CD4-positive, alpha-beta T cell treated with Interleukin-1 beta for 1 hour (primary cell): ENCODE measurements around the gene UNCX.
"Not testable (repeated sequence)": the region's sequence is repeated elsewhere in the genome, so short reads cannot be mapped to it uniquely, and the experiment has no call there.

ENCODE experiments used
- DNase-seq, 2 donors: peaks; one replicate each; pipeline ENCODE4 v3.0.0-alpha.2; 2020 to 2022

UNCX gene

DNA sequence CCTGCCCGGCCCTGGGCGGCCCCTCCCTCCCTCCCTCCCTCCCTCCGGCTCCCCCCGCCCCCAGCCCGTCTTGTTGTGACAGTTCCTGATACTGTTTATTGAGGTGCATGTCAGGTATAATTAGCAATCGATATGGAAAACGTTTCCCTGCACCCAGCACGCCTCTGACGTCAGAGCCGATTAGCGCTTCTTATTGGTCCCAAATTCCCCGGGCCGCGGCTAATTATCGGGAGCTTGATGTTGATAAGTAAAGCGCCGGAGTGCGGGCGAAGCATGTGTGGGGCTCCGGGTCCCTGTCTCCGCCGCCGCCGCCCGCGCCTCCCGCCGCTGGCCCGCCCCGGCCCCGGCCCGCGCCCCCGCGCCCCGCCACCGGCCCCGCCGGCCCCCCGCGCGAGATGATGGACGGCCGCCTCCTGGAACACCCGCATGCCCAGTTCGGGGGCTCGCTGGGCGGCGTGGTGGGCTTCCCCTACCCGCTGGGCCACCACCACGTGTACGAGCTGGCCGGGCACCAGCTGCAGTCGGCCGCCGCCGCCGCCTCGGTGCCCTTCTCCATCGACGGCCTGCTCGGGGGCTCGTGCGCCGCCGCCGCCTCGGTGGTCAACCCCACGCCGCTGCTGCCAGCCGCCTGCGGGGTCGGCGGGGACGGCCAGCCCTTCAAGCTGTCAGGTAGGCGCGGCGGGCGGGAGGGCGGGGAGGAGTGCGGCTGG is at the start of gene UNCX:
UNCX (plus strand) TSS at position 250 of the 710 bp plus-strand sequence; CDS start at position 396, 146 bp downstream.
- no peak for DNase-seq

DNA sequence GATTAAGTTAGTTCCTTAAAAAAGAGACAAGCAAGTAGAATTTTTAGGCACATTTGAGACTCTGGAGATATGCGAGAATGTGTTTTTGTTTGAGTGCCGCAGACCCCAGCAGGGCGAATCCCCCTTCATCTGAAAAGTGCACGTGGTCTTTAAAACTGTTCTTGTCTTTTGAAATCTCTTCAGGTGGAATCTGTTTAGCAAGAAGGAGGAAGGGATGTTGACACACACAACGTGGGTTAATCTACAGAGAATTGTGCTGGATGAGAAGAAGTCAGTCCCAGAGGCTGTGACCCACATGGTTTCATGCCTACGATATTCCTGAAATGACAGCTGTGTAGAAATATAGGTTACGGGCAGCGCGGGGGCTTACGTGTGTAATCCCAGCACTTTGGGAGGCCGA is 45.5 kb upstream of the UNCX start:
- DNase-seq = no peak

DNA sequence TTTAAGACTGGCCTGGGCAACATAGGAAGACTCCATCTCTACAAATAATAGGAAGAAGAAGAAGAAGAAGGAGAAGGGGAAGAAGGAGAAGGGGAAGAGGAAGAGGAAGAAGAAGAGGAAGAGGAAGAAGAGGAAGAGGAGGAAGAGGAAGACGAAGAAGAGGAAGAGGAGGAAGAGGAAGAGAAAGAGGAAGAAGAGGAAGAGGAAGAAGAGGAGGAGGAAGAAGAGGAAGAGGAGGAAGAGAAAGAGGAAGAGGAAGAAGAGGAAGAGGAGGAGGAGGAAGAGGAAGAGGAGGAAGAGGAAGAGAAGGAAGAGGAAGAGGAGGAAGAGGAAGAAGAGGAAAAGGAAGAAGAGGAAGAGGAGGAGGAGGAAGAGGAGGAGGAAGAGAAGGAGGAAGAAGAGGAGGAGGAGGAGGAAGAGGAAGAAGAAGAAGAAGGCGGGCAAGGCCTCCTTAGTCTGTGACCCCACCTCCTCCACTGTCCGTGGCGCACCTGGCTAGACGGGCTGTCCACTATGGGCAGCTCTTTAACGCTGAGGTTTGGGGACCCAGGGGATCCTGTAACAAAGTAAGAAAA is 43.9 kb upstream of the UNCX start:
- no peak for DNase-seq

DNA sequence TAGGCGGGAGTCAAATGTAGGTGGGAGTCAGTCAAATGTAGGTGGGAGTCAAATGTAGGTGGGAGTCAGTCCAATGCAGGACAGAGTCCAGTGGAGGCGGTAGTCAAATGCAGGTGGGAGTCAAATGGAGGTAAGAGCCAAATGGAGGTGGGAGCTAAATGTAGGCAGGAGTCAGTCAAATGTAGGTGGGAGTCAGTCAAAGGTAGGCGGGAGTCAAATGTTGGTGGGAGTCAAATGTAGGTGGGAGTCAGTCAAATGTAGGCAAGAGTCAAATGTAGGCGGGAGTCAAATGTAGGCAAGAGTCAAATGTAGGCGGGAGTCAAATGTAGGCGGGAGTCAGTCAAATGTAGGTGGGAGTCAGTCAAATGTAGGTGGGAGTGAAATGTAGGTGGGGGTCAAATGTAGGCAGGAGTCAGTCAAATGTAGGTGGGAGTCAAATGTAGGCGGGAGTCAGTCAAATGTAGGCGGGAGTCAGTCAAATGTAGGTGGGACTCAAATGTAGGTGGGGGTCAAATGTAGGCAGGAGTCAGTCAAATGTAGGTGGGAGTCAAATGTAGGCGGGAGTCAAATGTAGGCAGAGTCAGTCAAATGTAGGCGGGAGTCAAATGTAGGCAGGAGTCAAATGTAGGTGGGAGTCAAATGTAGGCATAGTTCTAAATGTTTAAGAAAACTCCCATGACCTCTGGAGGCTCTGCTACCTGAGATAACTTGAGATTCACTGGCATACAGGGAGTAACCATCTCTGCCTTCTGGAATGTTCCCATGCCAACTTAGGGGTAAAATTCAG is 42.5 kb upstream of the UNCX start:
- no peak for DNase-seq

DNA sequence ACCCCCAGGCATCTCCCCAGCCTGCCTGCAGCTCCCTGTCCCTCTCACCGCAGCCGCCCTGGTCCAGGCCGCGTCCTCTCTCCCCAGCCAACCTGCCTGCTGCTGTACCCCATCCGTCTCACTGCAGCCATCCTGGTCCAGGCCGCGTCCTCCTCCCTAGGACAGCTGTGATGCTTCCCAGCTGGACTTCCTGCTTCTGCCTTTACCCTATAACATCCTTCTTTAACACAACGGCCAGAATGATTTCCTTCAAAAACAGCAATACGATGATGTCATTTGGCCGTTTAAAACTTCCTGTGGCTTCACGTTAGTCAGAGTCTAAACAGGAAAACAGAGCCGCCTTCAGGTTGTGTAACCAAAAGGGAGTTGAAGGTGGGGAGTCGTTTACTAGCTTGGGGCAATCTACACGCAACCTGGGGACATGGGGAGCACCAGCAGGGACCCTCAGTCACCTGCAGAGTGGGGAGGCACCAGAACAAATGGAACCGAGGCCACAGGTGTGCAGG is 40.4 kb upstream of the UNCX start:
- DNase-seq = peak in 1 of 2 donors; percentile 24

DNA sequence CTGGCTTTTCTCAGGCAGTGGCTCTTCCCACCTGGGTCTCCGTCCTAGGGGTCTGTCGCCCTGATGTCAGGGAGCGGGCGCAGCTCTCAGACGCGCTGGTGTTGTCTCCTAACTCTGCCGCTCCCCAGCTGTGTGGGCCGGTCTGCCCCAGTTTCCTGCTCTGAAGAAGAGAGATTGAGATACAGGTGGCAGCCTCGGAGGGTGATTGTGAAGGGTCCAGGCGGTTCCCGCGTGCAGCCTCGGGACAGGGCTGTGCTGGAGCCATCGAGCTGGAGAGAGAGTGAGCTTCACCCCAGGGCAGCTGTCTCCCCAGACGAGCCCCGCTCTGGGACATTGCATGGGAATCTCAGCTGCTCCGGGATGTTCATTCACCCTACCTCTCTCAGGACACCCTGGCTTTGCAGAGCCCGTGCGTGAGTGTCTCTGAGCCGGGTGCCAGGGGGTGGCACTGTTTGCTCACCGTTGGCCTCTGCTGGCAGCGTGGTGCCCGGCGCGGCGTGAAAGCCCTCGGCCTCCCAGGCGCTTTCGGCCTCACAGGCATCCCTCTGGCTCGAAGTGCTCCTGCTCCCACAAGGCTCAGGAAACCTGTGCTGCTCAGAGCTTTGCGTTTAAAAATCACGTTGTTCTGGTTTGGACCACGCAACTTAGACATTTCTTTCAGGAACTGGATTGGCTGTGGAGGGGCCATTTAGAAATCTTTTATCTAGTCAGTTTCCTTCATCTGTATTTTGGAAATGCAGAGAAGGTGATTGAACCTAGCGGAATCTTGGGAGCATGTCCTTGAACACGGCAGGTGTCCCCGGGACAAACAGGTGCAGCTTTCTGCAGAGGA is 38.9 kb upstream of the UNCX start:
- DNase-seq = peak; percentile 9 to 33

DNA sequence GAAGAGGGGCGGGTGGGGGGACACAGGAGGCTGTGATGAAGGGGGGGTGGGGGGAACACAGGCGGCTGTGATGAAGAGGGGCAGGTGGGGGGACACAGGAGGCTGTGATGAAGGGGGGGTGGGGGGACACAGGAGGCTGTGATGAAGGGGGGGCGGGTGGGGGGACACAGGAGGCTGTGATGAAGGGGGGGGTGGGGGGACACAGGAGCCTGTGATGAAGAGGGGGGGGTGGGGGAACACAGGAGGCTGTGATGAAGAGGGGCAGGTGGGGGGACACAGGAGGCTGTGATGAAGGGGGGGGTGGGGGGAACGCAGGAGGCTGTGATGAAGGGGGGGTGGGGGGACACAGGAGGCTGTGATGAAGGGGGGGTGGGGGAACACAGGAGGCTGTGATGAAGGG is 36.2 kb upstream of the UNCX start:
- not testable (repeated sequence) for DNase-seq

DNA sequence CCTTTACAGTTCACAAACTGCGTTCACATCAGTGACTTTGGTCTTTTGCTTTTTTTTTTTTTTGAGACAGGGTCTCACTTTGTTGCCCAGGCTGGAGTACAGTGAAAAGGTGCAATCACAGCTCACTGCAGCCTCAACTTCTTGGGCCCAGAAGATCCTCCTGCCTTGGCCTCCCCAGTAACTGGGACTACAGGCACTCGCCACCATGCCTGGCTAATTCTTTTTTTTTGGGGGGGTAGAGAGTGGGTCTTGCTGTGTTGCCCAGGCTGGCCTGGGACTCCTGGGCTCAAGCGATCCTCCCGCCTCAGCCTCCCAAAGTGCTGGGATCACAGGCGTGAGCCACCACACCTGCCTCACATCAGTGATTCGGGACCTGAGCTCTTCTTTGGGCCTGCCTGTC is 35.7 kb upstream of the UNCX start:
- DNase-seq = no peak

DNA sequence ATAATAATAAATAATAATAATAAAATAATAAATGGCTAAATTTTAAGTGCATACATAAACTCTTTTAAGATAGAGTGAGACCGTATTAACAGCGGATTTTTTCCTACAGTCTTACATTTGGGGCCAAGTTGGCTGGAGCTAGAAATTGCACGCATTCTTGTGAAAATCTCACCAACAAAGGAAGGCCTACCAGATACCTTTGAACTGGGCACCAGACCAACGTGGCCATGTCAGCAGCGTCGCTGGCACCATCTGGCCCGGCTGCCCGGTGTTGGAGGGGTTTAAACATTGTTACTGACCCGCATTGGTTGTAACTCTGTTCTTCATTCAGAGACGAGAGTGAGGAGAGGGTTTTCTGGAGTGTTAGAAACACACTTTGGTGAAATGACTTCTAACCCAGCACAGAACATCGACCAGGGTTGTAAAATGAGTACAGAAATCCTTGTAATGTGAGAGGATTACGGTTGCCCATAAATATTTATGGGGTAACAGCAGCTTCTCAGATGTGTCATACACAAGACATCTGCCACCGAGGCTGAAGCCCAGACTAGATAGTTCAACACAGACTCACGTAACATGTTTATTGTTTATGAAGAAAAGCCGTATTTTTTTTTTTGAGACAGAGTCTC is 34.6 kb upstream of the UNCX start:
- no peak for DNase-seq

DNA sequence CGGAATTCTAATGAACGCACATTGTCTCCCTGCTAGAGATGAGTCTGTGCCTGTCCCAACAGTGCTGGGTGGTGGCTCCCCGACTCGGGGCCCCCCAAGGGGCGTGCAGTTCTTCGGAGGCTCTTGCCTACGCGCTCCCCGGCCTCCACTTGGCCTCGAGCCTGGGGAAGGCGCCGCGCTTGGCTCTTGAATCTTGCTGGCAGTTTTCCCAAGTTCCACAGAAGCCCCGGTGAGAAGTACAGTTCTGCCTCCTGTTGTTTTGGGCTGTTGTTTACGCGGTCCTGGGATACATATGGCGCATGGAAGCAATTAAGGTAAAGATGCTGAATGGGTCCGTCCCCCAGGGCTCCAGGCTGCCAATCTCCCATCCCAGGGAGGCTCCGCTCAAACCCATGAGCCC is 32.6 kb upstream of the UNCX start:
- no peak for DNase-seq

DNA sequence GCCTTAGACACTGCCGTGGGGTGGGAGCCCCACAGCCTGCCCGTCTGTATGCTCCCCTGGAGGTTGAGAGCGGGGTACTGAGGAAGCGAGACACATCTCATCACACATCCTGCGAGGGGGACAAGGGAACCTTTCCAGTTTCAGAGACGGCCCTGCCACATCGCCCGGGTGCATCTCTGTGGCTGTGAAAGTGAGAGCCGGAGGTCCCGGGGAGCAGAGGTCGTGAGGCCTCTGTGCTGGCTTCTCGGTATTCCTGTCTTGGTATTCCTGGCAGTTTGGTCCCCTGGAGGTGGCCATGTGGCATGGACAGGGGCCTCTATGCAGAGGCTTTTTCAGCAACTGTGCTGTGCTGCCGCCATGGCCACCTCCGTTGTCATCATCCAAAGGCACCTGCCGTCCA is 30.8 kb upstream of the UNCX start:
- no peak for DNase-seq

DNA sequence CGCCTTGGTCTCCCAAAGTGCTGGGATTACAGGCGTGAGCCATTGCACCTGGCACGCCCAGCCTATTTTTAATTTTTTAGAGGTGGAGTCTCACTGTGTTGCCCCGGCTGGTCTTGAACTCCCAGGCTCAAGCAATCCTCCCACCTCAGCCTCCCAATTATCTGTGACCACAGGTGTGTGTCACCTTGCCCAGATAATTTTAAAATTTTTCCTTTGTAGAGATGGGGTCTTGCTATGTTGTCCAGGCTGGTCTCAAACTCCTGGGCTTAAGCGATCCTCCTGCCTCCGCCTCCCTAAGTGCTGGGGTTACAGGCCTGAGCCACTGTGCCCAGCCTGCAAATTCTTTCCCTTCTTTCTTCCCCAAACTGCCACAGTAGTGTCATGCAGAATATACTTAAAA is 29.8 kb upstream of the UNCX start:
- not testable (repeated sequence) for DNase-seq

DNA sequence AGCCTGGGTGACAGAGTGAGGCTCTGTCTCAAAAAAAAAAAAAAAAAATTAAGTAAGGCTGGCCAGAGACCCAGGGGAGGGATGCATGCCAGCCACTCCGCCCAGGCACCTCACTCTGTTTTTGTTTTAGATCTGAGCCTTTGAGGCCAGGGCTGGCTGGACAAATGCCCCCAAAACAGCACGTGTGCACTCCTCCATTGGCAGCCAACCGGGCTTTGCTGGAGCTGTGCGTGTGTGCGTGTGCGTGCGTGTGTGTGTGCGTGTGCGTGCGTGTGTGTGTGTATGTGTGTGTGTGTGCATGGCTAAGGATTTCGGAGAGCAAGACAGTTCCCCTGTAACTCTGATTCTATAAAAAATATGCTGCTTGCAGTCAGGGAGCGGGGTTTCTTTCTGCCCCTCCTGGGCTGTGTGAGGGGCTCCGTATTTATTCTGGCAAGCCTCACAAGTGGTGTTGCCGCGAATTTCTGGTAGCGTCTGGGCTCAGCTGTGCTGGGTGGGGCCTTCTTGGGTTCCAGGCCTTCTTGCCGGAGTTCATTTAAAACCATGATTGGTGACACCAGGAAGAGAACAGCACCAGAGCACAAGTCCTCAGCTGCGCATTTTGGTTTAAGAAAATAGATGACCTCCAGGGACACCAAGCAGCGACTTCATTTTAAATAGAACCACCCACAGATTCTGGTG is 28.1 kb upstream of the UNCX start:
- no peak for DNase-seq

DNA sequence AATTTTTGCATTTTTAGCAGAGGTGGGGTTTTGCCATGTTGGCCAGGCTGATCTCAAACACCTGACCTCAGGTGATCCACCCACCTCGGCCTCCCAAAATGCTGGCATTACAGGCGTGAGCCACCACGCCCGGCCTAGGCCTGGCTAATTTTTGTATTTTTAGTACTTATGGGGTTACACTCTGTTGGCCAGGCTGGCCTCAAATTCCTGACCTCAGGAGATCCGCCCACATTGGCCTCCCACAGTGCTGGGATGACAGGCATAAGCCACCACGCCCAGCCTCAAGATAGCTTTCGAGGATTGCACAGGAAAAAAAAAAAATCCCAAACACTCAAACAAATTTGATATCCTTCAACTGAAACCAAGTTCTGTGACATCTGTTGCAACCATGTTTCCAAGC is 26.9 kb upstream of the UNCX start:
- not testable (repeated sequence) for DNase-seq

DNA sequence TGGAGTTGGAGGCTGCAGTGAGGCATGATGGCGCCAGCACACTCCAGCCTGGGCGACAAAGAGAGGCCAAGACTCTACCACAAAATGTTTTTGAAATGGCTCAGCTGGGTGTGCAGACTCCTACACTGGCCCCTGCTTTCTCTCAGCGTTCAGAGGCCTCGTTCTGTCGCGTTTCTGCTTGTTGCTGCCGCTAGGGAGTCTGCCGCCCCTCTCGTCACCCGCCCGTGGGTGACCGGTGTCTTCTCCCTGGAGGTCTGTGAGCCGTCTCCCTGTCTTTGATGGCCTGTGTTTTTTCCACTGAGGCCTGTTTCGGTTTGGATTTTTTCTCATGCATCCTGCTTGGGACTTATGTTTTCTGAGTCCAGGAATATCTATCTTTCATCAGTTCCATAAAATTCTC is 23.6 kb upstream of the UNCX start:
- no peak for DNase-seq

DNA sequence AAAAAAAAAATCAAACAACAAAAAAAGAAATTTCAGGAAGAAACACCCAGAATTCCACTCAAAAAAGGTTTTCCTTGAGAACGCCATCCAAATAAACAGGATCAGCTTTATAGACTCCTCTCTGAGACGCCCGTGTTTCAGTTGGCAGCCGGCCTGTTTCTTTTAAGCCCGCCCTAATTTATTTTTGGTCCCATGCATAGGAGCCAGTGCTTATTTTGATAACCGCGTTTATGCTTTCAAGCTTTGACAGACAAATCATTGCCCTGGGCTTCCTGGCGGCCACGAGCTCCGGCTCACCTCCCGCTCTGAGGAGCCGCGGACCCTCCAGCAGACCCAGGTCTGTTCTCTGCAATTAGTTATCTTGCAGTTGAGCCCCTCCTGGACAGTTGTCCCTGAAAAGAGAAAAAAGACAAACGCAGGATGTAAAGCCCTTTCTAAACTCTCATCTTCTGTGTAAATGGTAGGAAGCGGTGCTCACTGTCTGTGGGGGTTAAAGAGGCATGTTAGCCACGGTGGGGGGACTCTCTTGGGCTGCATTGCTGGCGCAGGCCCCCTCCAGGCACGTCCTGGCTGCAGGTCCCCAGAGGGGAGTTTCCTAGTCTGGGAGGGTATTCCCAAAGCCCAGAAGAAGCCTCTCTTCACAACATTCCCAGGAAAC is 22.2 kb upstream of the UNCX start:
- DNase-seq = no peak

DNA sequence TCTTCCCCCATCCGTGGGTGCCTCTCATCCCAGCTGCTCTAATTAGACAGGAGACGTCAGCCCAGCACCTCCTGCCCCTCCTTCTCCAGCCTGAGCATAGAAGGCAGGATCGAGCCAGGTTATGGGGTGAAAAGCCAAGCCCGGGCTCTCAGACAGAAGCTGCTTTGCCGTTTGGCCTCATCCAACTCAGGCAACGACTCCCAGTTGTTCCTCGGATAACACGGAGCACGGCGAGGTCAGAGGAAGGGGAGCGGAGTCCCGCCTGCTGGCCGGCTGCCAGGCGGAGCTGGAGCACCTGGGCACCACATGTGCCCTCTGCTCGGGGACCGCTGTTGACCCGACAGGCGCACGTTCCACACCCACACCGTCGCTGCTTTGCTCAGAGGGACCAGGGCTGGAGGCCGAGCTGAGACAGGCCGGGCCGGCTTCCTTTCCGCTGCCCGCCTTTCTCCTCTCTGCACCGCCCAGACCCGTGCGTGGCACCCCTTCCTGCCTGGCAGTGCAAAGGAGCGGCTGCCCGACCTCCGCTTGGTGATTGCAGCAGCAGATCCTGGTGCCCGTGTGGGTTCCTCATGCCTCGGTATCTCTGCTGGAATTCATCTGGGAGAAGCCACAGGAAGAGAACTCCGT is 21.6 kb upstream of the UNCX start:
- DNase-seq = no peak

DNA sequence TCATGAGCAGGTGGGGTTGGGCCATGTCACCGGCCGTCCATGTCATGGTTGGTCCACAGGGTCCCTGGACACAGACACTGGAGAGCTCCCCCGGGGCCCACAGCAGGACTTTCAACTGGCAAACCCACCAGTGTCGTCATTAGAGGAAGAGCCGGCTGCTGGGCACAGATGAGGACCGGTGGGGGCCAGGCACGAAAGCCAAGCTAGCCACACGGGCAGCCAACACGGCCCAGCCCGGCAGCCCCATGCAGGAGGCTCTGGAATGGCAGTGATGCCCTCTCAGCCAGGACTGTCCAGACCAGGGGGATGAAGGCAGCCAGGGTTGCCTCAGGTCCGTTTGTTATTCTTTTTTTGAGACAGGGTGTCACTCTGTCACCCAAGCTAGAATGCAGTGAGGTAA is 21.1 kb upstream of the UNCX start:
- no peak for DNase-seq

DNA sequence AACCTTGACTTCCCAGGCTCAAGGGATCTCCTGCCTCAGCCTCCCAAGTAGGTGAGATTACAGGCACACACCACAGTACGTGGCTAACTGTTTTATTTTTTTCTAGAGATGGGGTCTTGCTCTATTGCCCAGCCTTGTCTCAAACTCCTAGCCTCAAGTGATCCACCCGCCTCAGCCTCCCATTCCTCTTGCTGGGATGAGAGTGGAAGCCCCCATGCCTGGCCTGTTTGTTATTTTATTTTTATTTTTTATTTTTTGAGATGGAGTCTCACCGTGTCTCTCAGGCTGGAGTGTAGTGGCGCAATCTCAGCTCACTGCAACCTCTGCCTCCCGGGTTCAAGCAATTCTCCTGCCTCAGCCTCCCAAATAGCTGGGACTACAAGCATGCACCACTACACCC is 20.6 kb upstream of the UNCX start:
- DNase-seq = not testable (repeated sequence)

DNA sequence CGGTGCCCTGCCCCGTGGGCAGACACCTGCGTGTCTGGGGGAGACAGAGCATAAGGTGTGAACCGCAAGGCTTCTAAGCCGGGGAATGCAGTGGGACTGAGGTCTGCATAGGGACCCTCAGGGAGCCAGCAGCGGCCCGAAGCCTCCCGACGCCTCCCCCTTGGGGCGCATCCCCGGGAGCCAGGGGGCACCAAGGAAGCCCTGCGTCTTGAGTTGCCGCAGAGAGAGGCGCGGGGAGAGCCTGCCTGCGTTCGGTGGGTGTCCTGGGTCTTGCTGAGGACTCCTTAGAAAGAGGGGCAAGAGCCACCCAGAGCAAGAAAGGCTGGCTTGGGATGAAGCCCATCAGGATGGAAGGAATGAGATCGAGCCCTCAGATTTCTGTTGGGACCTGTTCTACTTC is 18.2 kb upstream of the UNCX start:
- no peak for DNase-seq
